ENCODE data around the gene ELMO3.

ELMO3 gene

DNA sequence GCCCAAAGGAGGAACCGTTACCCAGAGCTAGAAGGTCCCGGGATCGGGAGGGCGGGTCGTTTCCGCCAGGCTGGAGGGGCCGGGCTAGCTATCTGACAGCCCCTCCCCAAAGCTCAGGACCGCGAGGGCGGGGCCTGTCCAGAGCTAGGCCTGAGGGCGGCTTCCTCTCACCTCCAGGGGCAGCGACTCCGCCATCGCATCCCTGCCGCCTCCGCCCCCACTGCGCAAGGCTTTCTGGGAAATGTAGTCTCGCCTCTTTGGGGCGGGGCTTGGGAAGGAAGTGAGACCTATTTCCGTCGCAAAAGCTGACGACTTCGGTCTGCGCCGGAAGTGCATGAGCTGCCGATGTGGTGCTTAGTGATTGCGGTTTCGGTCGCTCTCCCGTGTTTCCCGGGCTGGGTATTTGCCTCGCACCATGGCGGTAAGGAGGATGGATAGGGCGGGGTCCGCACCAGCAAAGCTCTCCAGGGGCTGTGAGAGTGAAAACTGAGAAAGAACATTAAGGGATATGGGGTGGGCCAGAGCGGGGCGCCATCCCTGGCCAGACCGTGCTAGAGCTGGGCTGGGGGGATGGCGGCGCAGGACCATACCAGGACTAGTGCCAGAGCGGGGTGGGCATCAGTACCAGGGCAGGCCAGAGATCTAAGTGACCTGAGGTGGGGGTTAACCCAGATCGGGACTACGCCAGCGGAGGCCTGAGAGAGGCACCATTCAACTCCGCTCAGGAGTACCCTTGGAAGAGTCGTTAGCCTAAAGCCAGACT lies 28.1 kb downstream of the ELMO3 start, which contains the start of gene TMEM208:
Gene TMEM208, plus strand, starts transcription at position 327 of the 763 bp plus-strand sequence. Its CDS starts 89 bp downstream, at position 416.
- peak; percentile 96 for DNase-seq

DNA sequence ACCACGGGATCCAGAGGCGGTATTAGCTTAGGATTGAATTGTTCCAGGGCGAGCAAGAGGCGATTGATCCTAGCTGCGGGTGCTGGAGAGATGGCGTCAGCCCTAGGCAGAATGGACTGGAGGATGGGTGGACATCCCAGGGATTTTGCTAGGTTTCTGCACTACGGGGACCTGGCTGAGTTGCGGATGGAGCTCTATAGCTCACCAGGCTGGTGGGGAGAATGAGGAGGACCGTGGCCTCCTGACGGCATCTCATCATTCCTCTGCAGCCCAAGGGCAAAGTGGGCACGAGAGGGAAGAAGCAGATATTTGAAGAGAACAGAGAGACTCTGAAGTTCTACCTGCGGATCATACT lies 28.6 kb downstream of the ELMO3 start:
- no peak for DNase-seq

GRCh38 chr16:67228034-67228785 lies 29.3 kb downstream of the ELMO3 start:
- no peak for DNase-seq

- no peak for DNase-seq
Observed at GRCh38 chr16:67228905-67229304, 30.0 kb downstream of the ELMO3 start.

- no peak for DNase-seq
Observed at GRCh38 chr16:67229906-67230808, 31.2 kb downstream of the ELMO3 start.

GRCh38 chr16:67230809-67231660 lies 32.1 kb downstream of the ELMO3 start:
- DNase-seq: no peak

DNA sequence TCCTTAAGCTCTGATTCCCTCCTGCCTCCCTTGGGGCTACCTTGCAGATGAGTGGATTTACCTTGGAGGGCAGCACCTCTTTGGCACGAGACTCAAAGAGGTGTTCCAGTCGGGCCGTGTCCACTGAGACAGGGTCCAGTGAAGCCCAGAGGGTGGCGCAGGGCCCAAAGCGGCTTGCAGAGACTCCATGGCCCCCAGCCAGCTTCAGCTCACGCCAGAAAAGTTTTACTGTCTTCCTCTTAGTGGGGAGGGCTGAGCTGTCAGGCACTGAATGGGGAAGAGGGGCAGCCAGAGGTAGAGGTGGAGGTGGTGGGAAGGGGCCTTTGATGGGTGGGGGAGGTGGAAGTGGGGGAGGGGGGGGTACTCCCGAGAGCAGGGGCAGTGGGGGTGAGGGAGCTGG lies 34.7 kb downstream of the ELMO3 start:
- no peak for DNase-seq

GRCh38 chr16:67234180-67234597 lies 35.3 kb downstream of the ELMO3 start:
- DNase-seq: no peak

GRCh38 chr16:67235816-67236562 lies 37.1 kb downstream of the ELMO3 start:
- DNase-seq: peak; percentile 42

DNA sequence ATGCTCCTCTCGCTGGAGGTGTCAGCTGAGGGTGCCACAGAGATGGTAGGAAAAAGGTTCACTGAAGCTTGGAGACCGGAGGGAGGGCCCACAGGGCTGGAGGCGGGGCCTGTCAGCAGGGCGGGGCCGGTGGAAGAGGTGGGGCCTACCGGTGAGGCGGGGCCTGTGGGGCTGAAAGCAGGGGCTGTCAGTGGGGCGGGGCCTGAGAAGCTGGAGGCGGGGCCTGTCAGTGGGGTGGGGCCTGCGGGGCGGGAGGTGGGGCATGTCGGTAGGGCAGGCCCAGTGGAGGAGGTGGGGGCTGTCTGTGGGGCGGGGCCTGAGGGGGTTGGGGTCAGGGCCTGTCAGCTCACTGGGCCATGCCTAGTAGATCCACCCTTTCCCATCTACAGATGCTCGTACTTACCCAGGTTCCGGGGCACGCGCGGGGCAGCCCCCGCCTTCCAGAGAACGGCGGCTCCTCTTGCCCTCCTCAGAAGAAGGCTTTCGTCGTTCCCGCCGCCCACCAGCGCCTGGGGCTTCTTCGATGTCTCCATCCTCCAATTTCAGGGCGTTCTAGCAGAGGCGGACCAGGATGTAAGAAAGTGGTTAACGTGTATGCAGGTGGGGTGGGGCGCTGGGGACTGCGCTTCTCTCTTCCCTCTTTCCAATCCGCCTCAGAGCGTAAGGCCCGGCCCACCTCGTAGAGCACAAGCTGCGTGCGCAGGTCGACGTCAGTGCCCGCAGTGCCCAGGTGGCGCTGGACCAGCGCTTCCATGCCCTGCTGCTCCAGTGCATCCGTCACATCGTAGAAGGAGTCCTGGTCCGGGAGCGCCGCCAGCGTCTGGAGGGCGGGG lies 37.8 kb downstream of the ELMO3 start:
- DNase-seq: no peak

- DNase-seq: no peak
Observed at GRCh38 chr16:67237396-67238277, 38.7 kb downstream of the ELMO3 start.

DNA sequence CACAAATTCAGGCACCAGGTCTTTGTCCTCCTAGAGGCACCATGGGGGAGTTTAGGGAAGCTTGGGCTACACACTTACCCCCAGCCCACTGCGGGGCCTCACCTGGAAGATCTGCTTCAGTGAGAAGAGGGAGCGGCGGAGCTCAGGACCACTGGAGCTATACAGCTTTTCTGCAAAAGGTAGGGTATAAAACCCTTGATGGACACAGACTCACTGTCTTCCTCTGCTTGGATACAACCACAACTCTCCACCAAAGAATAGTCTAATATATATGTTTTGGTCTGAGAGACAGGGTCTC lies 39.3 kb downstream of the ELMO3 start:
- no peak for DNase-seq

GRCh38 chr16:67238806-67239470 lies 40.0 kb downstream of the ELMO3 start:
- no peak for DNase-seq

- no peak for DNase-seq
Observed at GRCh38 chr16:67240506-67240905, 41.6 kb downstream of the ELMO3 start.

GRCh38 chr16:67241008-67241900 lies 42.3 kb downstream of the ELMO3 start:
- peak; percentile 33 for DNase-seq

GRCh38 chr16:67242138-67242730 lies 43.3 kb downstream of the ELMO3 start:
- no peak for DNase-seq

DNA sequence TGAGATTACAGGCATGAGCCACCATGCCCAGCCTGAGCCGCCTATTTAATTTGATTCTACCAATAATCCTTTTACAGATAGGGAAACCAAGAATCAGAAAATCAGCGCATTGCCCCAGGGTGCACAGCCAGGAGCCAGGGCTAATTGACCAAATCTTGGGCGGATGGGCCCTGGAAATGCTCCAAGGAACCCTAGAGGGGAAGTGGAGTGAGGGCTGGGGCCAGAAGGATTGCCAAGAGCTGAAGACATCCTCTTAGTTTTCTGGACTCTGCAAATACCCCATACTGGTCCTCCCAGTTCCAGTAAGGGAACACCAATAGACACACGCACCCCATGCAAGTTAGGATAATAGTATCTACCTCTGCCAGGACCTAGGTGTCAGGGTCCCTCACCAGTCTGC lies 44.5 kb downstream of the ELMO3 start:
- no peak for DNase-seq

Data from GOT3 (cell line).